HEK293 (cell line): ENCODE measurements around the gene MIA2.

Experiments used
- EGR2 ChIP-seq: fragments of 450-650 bp; formaldehyde crosslinking; IDR thresholded peaks from 2 replicates; pipeline ENCODE4 v1.5.1; 2016; ENCODE audit warnings: low read depth, missing biosample characterization, missing genetic modification characterization
- FEZF1 ChIP-seq: fragments of 450-650 bp; formaldehyde crosslinking; IDR thresholded peaks from 2 replicates; pipeline ENCODE4 v1.5.1; 2016; ENCODE audit warnings: missing biosample characterization, missing genetic modification characterization
- GLIS2 ChIP-seq: fragments of 450-650 bp; formaldehyde crosslinking; IDR thresholded peaks from 2 replicates; pipeline ENCODE4 v1.5.1; 2016; ENCODE audit warnings: missing biosample characterization, missing genetic modification characterization
- IKZF3 ChIP-seq: fragments of 450-650 bp; IDR thresholded peaks from 2 replicates; pipeline ENCODE4 v1.5.0; 2018; ENCODE audit warnings: missing biosample characterization, mild to moderate bottlenecking, missing genetic modification characterization, moderate library complexity
- PRDM4 ChIP-seq: fragments of 450-650 bp; formaldehyde crosslinking; IDR thresholded peaks from 2 replicates; pipeline ENCODE4 v1.5.1; 2017; ENCODE audit warnings: missing biosample characterization, missing genetic modification characterization
- SALL2 ChIP-seq: fragments of 450-650 bp; formaldehyde crosslinking; IDR thresholded peaks from 2 replicates; pipeline ENCODE4 v1.5.0; 2017; ENCODE audit warnings: missing biosample characterization, mild to moderate bottlenecking, missing genetic modification characterization, borderline replicate concordance
- SP2 ChIP-seq: fragments of 450-650 bp; formaldehyde crosslinking; IDR thresholded peaks from 2 replicates; pipeline ENCODE4 v1.5.1; 2016; ENCODE audit warnings: missing biosample characterization, missing genetic modification characterization
- SP7 ChIP-seq: fragments of 450-650 bp; formaldehyde crosslinking; IDR thresholded peaks from 2 replicates; pipeline ENCODE4 v1.5.1; 2016; ENCODE audit warnings: missing biosample characterization, missing genetic modification characterization
- ZBTB8A ChIP-seq: fragments of 450-650 bp; formaldehyde crosslinking; IDR thresholded peaks from 2 replicates; pipeline ENCODE4 v1.5.1; 2016; ENCODE audit warnings: missing biosample characterization, missing genetic modification characterization
- ZEB2 ChIP-seq: fragments of 450-650 bp; formaldehyde crosslinking; IDR thresholded peaks from 2 replicates; pipeline ENCODE4 v1.5.1; 2016; ENCODE audit warnings: missing biosample characterization, missing genetic modification characterization
- ZFP37 ChIP-seq: fragments of 450-650 bp; formaldehyde crosslinking; IDR thresholded peaks from 2 replicates; pipeline ENCODE4 v1.5.1; 2016; ENCODE audit warnings: missing biosample characterization, missing genetic modification characterization
- ZNF148 ChIP-seq: fragments of 450-650 bp; formaldehyde crosslinking; IDR thresholded peaks from 2 replicates; pipeline ENCODE4 v1.5.0; 2017; ENCODE audit warnings: missing biosample characterization, missing genetic modification characterization, borderline replicate concordance
- ZNF311 ChIP-seq: fragments of 450-650 bp; formaldehyde crosslinking; IDR thresholded peaks from 2 replicates; pipeline ENCODE4 v1.5.1; 2017; ENCODE audit warnings: missing biosample characterization, missing genetic modification characterization, borderline replicate concordance
- ZNF335 ChIP-seq: fragments of 450-650 bp; formaldehyde crosslinking; conservative IDR thresholded peaks from 2 replicates; pipeline ENCODE4 v1.5.1; 2016; ENCODE audit warnings: missing biosample characterization, missing genetic modification characterization
- ZNF366 ChIP-seq: fragments of 450-650 bp; formaldehyde crosslinking; conservative IDR thresholded peaks from 2 replicates; pipeline ENCODE4 v1.5.1; 2016; ENCODE audit warnings: missing biosample characterization, missing genetic modification characterization
- ZNF48 ChIP-seq: fragments of 450-650 bp; formaldehyde crosslinking; IDR thresholded peaks from 2 replicates; pipeline ENCODE4 v1.5.1; 2016; ENCODE audit warnings: missing biosample characterization, missing genetic modification characterization
- ZNF548 ChIP-seq: fragments of 450-650 bp; formaldehyde crosslinking; IDR thresholded peaks from 2 replicates; pipeline ENCODE4 v1.5.1; 2016; ENCODE audit warnings: missing biosample characterization, missing genetic modification characterization
- ZNF549 ChIP-seq: fragments of 450-650 bp; IDR thresholded peaks from 2 replicates; pipeline ENCODE4 v1.5.1; 2018; ENCODE audit warnings: missing biosample characterization, missing genetic modification characterization, mild to moderate bottlenecking, inconsistent platforms, moderate library complexity
- ZNF560 ChIP-seq: fragments of 450-650 bp; formaldehyde crosslinking; IDR thresholded peaks from 2 replicates; pipeline ENCODE4 v1.5.1; 2017; ENCODE audit warnings: missing biosample characterization, missing genetic modification characterization, borderline replicate concordance
- ZNF580 ChIP-seq: fragments of 450-650 bp; formaldehyde crosslinking; IDR thresholded peaks from 2 replicates; pipeline ENCODE4 v1.5.1; 2016; ENCODE audit warnings: missing biosample characterization, missing genetic modification characterization
- ZNF624 ChIP-seq: fragments of 450-650 bp; formaldehyde crosslinking; IDR thresholded peaks from 2 replicates; pipeline ENCODE4 v1.5.1; 2017; ENCODE audit warnings: missing biosample characterization, missing genetic modification characterization
- ZNF629 ChIP-seq: fragments of 450-650 bp; formaldehyde crosslinking; IDR thresholded peaks from 2 replicates; pipeline ENCODE4 v1.5.1; 2017; ENCODE audit warnings: missing biosample characterization, missing genetic modification characterization
- ZNF664 ChIP-seq: fragments of 450-650 bp; formaldehyde crosslinking; IDR thresholded peaks from 2 replicates; pipeline ENCODE4 v1.5.1; 2016; ENCODE audit warnings: missing biosample characterization, missing genetic modification characterization
- ZNF707 ChIP-seq: fragments of 450-650 bp; formaldehyde crosslinking; IDR thresholded peaks from 2 replicates; pipeline ENCODE4 v1.5.1; 2016; ENCODE audit warnings: missing biosample characterization, missing genetic modification characterization
- ZNF747 ChIP-seq: fragments of 450-650 bp; formaldehyde crosslinking; IDR thresholded peaks from 2 replicates; pipeline ENCODE4 v1.5.1; 2016; ENCODE audit warnings: missing biosample characterization, missing genetic modification characterization
- ZNF777 ChIP-seq: fragments of 450-650 bp; formaldehyde crosslinking; IDR thresholded peaks from 2 replicates; pipeline ENCODE4 v1.5.1; 2017; ENCODE audit warnings: missing biosample characterization, missing genetic modification characterization, borderline replicate concordance
- ZSCAN30 ChIP-seq: fragments of 450-650 bp; IDR thresholded peaks from 2 replicates; pipeline ENCODE4 v1.5.1; 2018; ENCODE audit warnings: missing biosample characterization, mild to moderate bottlenecking, missing genetic modification characterization, moderate library complexity
- TF ChIP-seq, protein P1 (sequence below): fragments of 450-650 bp; formaldehyde crosslinking; conservative IDR thresholded peaks from 2 replicates; pipeline ENCODE4 v1.5.1; 2016; ENCODE audit warnings: low read depth, missing biosample characterization, missing genetic modification characterization

MIA2 gene

DNA sequence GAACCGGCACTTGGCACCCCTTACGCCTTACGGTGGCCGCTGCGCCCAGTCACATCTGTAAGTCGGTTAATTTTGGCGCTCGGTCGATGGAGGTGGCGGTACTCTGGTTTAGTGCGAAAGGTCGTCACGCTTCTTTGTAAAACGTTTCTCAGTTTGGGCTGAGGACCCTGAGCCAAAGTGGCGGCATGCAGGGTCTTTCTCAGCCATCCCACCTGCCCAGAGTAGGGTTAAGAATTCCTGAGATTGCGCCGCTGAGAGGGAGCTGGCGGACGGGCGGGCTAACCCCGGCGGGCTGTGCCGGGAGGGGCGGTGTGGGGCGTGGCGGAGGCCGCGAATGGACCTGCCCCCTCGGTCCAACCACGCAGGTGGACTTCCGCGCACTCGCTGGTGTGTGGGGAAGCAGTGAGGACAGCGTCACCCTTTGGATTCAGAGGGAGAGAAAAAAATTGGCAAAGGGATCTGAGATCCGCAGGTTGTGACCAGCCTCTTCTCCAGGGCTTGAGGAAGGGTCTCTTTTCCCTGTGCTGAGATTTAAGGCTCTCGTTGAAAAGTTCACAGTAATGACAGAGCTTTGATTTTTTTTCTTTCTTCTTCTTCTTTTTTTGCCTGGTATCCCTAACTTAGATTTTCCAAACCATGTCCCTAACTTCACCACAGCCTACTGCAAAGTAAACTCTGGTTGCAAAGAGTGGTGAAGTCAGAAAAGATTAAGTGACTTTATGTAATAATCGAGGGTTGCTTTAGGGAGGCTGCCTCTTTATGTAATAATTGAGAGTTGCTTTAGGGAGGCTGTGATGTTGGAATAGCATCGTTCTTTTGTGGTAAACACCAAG is 199.1 kb downstream of the MIA2 start (continued):
- TF ChIP-seq PRDM4 (tag by site-specific recombination) (no peak), ZNF777 (tag by site-specific recombination) (no peak), ZNF580 (tag by site-specific recombination) (no peak), ZEB2 (tag by site-specific recombination) (peak; percentile 75), SALL2 (tag by site-specific recombination) (no peak), ZNF629 (tag by site-specific recombination) (no peak; the same call in 1 of the 2 replicates), ZNF311 (tag by site-specific recombination) (no peak), SP7 (tag by site-specific recombination) (peak; percentile 35; the same call in 1 of the 2 replicates), ZNF148 (no peak), ZNF548 (tag by site-specific recombination) (no peak), ZBTB8A (tag by site-specific recombination) (peak; percentile 98), ZNF549 (tag by site-specific recombination) (no peak), ZNF335 (tag by site-specific recombination) (peak; percentile 88), ZFP37 (tag by site-specific recombination) (peak; percentile 57; the same call in 1 of the 2 replicates), ZNF707 (tag by site-specific recombination) (no peak), ZNF664 (tag by site-specific recombination) (peak; percentile 50; the same call in 1 of the 2 replicates), EGR2 (tag by site-specific recombination) (peak; percentile 57; the same call in 1 of the 2 replicates), ZNF624 (tag by site-specific recombination) (no peak), SP2 (tag by site-specific recombination) (peak; percentile 67), ZNF48 (tag by site-specific recombination) (no peak), ZSCAN30 (peak; percentile 45; the same call in 1 of the 2 replicates), ZNF747 (no peak), ZNF560 (tag by site-specific recombination) (no peak), GLIS2 (tag by site-specific recombination) (peak; percentile 85), FEZF1 (no peak), ZNF366 (tag by site-specific recombination) (peak; percentile 78), IKZF3 (peak; percentile 60; the same call in 1 of the 2 replicates)
- TF ChIP-seq, protein P1, sequence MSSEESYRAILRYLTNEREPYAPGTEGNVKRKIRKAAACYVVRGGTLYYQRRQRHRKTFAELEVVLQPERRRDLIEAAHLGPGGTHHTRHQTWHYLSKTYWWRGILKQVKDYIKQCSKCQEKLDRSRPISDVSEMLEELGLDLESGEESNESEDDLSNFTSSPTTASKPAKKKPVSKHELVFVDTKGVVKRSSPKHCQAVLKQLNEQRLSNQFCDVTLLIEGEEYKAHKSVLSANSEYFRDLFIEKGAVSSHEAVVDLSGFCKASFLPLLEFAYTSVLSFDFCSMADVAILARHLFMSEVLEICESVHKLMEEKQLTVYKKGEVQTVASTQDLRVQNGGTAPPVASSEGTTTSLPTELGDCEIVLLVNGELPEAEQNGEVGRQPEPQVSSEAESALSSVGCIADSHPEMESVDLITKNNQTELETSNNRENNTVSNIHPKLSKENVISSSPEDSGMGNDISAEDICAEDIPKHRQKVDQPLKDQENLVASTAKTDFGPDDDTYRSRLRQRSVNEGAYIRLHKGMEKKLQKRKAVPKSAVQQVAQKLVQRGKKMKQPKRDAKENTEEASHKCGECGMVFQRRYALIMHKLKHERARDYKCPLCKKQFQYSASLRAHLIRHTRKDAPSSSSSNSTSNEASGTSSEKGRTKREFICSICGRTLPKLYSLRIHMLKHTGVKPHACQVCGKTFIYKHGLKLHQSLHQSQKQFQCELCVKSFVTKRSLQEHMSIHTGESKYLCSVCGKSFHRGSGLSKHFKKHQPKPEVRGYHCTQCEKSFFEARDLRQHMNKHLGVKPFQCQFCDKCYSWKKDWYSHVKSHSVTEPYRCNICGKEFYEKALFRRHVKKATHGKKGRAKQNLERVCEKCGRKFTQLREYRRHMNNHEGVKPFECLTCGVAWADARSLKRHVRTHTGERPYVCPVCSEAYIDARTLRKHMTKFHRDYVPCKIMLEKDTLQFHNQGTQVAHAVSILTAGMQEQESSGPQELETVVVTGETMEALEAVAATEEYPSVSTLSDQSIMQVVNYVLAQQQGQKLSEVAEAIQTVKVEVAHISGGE (tag by site-specific recombination) = peak; percentile 41
